ENCODE measurements around the gene RANBP9. TPM values are rescaled to one million over a fixed set of nuclear protein-coding genes. Genes with fewer than 3 reads are reported as not detected.

The RANBP9 gene
- total and polyA plus RNA-seq, 7 experiments from 2014 or later: 2.7 to 56.9 (median 47.9) TPM

GRCh38 chr6:13655700-13656099, 55.9 kb downstream of the RANBP9 start:
- peaks cover 0 to 1% (median 0%) of the 10 kb centered on the region in 11 donors for H3K9me3 Mint-ChIP-seq
- ChIA-PET CTCF (no interaction called here), POLR2A (no interaction called here)
- H3K4me3 ChIP-seq (ENCODE audit: low read length): no peak overlapping the region
- H3K4me1 ChIP-seq (ENCODE audit: control insufficient read depth in 2 of 2, insufficient read depth in 2 of 2, low read length in 2 of 2): peaks cover 0 to 12% of the 10 kb centered on the region in 2 donors
- ATAC-seq: no peak
- no peak overlapping the region for H3K4me3 Mint-ChIP-seq
- no peak overlapping the region for H3K27ac ChIP-seq (ENCODE audit: low read depth, low read length)
- no peaks in the 10 kb centered on the region for H3K9me3 ChIP-seq (ENCODE audit: control insufficient read depth in 2 of 3, low read length in 3 of 3)
- intact Hi-C loops (cut with micrococcal nuclease): loop anchor here in 1 of 2 donors (2.0 kb wide), 1 partner anchor 17 kb away; no protein-coding TSS in a partner anchor
- DNase-seq: no peak
- H3K36me3 ChIP-seq (ENCODE audit: control insufficient read depth in 2 of 3, insufficient read depth in 3 of 3, low read length in 3 of 3): peaks cover 0 to 8% (median 0%) of the 10 kb centered on the region in 3 experiments
- H3K36me3 Mint-ChIP-seq: peaks cover 5 to 26% (median 16%) of the 10 kb centered on the region in 5 donors
- peak overlapping the region in 1 of 9 donors; percentile 59 for H3K27ac Mint-ChIP-seq
- no peaks in the 10 kb centered on the region for H3K27me3 Mint-ChIP-seq
- peaks cover 14 to 48% (median 36%) of the 10 kb centered on the region in 7 donors for H3K4me1 Mint-ChIP-seq
- H3K27me3 ChIP-seq (ENCODE audit: control insufficient read depth in 2 of 2, insufficient read depth in 2 of 2, low read length in 2 of 2): no peaks in the 10 kb centered on the region

- H3K9me3 Mint-ChIP-seq: peaks cover 0 to 1% (median 0%) of the 10 kb centered on the region in 11 donors
- H3K4me1 ChIP-seq (ENCODE audit: control insufficient read depth in 2 of 2, insufficient read depth in 2 of 2, low read length in 2 of 2): peaks cover 2 to 5% of the 10 kb centered on the region in 2 donors
- no peaks in the 10 kb centered on the region for H3K9me3 ChIP-seq (ENCODE audit: control insufficient read depth in 2 of 3, low read length in 3 of 3)
- H3K27me3 Mint-ChIP-seq: no peaks in the 10 kb centered on the region
- peaks cover 5 to 32% (median 17%) of the 10 kb centered on the region in 5 donors for H3K36me3 Mint-ChIP-seq
- H3K27ac Mint-ChIP-seq: no peak overlapping the region
- no peak overlapping the region for H3K4me3 Mint-ChIP-seq
- peaks cover 0 to 8% (median 0%) of the 10 kb centered on the region in 3 experiments for H3K36me3 ChIP-seq (ENCODE audit: control insufficient read depth in 2 of 3, insufficient read depth in 3 of 3, low read length in 3 of 3)
- peaks cover 11 to 43% (median 27%) of the 10 kb centered on the region in 7 donors for H3K4me1 Mint-ChIP-seq
- ChIA-PET POLR2A (interaction anchor here (1.1 kb wide), 1 partner anchor 22 kb away, joined by 3 read pairs; no protein-coding TSS in a partner anchor), CTCF (no interaction called here)
- H3K27ac ChIP-seq (ENCODE audit: low read depth, low read length): no peak overlapping the region
- no peak overlapping the region for H3K4me3 ChIP-seq (ENCODE audit: low read length)
- DNase-seq (no peak), ATAC-seq (no peak)
- H3K27me3 ChIP-seq (ENCODE audit: control insufficient read depth in 2 of 2, insufficient read depth in 2 of 2, low read length in 2 of 2): no peaks in the 10 kb centered on the region
- intact Hi-C loops (cut with micrococcal nuclease): no loop called here
Measured at GRCh38 chr6:13654496-13654895, 57.1 kb downstream of the RANBP9 start.

- H3K36me3 Mint-ChIP-seq: peaks cover 5 to 38% (median 20%) of the 10 kb centered on the region in 5 donors
- intact Hi-C loops (cut with micrococcal nuclease): no loop called here
Measured at GRCh38 chr6:13653296-13653695, 58.3 kb downstream of the RANBP9 start.

GRCh38 chr6:13649393-13649792, 62.2 kb downstream of the RANBP9 start:
- Mint-ChIP-seq H3K27ac (peak overlapping the region in 6 of 9 donors; percentile 9 to 58 (median 28)), H3K9me3 (peaks cover 0 to 1% (median 0%) of the 10 kb centered on the region in 11 donors)

More at GRCh38 chr6:13653296-13653695, 58.3 kb downstream of the RANBP9 start:
- no peaks in the 10 kb centered on the region for H3K27me3 ChIP-seq (ENCODE audit: control insufficient read depth in 2 of 2, insufficient read depth in 2 of 2, low read length in 2 of 2)
- no peaks in the 10 kb centered on the region for H3K9me3 ChIP-seq (ENCODE audit: control insufficient read depth in 2 of 3, low read length in 3 of 3)
- peaks cover 0 to 1% (median 0%) of the 10 kb centered on the region in 11 donors for H3K9me3 Mint-ChIP-seq
- peaks cover 6 to 39% (median 21%) of the 10 kb centered on the region in 7 donors for H3K4me1 Mint-ChIP-seq
- CTCF ChIA-PET: no interaction called here
- H3K27me3 Mint-ChIP-seq: no peaks in the 10 kb centered on the region
- no peak overlapping the region for H3K27ac ChIP-seq (ENCODE audit: low read depth, low read length)
- H3K4me1 ChIP-seq (ENCODE audit: control insufficient read depth in 2 of 2, insufficient read depth in 2 of 2, low read length in 2 of 2): peaks cover 4 to 5% of the 10 kb centered on the region in 2 donors
- ATAC-seq (no peak), DNase-seq (no peak)
- no peak overlapping the region for H3K4me3 ChIP-seq (ENCODE audit: low read length)
- H3K4me3 Mint-ChIP-seq: no peak overlapping the region
- H3K36me3 ChIP-seq (ENCODE audit: control insufficient read depth in 2 of 3, insufficient read depth in 3 of 3, low read length in 3 of 3): peaks cover 0 to 8% (median 0%) of the 10 kb centered on the region in 3 experiments
- POLR2A ChIA-PET: interaction anchor here (0.7 kb wide), 1 partner anchor 22 kb away, joined by 3 read pairs; no protein-coding TSS in a partner anchor
- no peak overlapping the region for H3K27ac Mint-ChIP-seq

GRCh38 chr6:13648850-13649249, 62.8 kb downstream of the RANBP9 start:
- intact Hi-C loops (cut with micrococcal nuclease): loop anchor here in 1 of 2 donors (2.0 to 5.0 kb wide), 2 partner anchors 20 to 38 kb away; no protein-coding TSS in a partner anchor
- Histone ChIP-seq H3K27ac (ENCODE audit: low read depth, low read length) (no peak overlapping the region), H3K4me3 (ENCODE audit: low read length) (no peak overlapping the region), H3K4me1 (ENCODE audit: control insufficient read depth in 2 of 2, insufficient read depth in 2 of 2, low read length in 2 of 2) (peaks cover 0 to 4% of the 10 kb centered on the region in 2 donors), H3K36me3 (ENCODE audit: control insufficient read depth in 2 of 3, insufficient read depth in 3 of 3, low read length in 3 of 3) (peaks cover 0 to 3% (median 0%) of the 10 kb centered on the region in 3 experiments), H3K27me3 (ENCODE audit: control insufficient read depth in 2 of 2, insufficient read depth in 2 of 2, low read length in 2 of 2) (no peaks in the 10 kb centered on the region), H3K9me3 (ENCODE audit: control insufficient read depth in 2 of 3, low read length in 3 of 3) (no peaks in the 10 kb centered on the region)
- no peaks in the 10 kb centered on the region for H3K27me3 Mint-ChIP-seq
- H3K4me1 Mint-ChIP-seq: peaks cover 5 to 29% (median 19%) of the 10 kb centered on the region in 7 donors
- H3K36me3 Mint-ChIP-seq: peaks cover 5 to 27% (median 18%) of the 10 kb centered on the region in 5 donors
- H3K4me3 Mint-ChIP-seq: no peak overlapping the region
- POLR2A ChIA-PET: interaction anchor here (0.8 to 1.3 kb wide), 3 partner anchors 34 to 73 kb away, joined by 3 to 4 read pairs (median 3); partner anchors contain the start of gene NOL7
- DNase-seq: no peak
- CTCF ChIA-PET: interaction anchor here (0.7 kb wide), 2 partner anchors 100 to 116 kb away, joined by 3 to 9 read pairs; no protein-coding TSS in a partner anchor
- no peak for ATAC-seq
- H3K9me3 Mint-ChIP-seq: peaks cover 0 to 1% (median 0%) of the 10 kb centered on the region in 11 donors
- peak overlapping the region in 4 of 9 donors; percentile 9 to 53 (median 17) for H3K27ac Mint-ChIP-seq

More at GRCh38 chr6:13649393-13649792, 62.2 kb downstream of the RANBP9 start:
- Histone ChIP-seq H3K4me1 (ENCODE audit: control insufficient read depth in 2 of 2, insufficient read depth in 2 of 2, low read length in 2 of 2) (peaks cover 0 to 4% of the 10 kb centered on the region in 2 donors), H3K27ac (ENCODE audit: low read depth, low read length) (no peak overlapping the region), H3K4me3 (ENCODE audit: low read length) (no peak overlapping the region), H3K27me3 (ENCODE audit: control insufficient read depth in 2 of 2, insufficient read depth in 2 of 2, low read length in 2 of 2) (no peaks in the 10 kb centered on the region), H3K36me3 (ENCODE audit: control insufficient read depth in 2 of 3, insufficient read depth in 3 of 3, low read length in 3 of 3) (peaks cover 0 to 2% (median 0%) of the 10 kb centered on the region in 3 experiments), H3K9me3 (ENCODE audit: control insufficient read depth in 2 of 3, low read length in 3 of 3) (no peaks in the 10 kb centered on the region)
- intact Hi-C loops (cut with micrococcal nuclease): loop anchor here in 1 of 2 donors (2.0 to 5.0 kb wide), 2 partner anchors 19 to 38 kb away; no protein-coding TSS in a partner anchor
- H3K4me3 Mint-ChIP-seq: no peak overlapping the region
- no peaks in the 10 kb centered on the region for H3K27me3 Mint-ChIP-seq
- POLR2A ChIA-PET: interaction anchor here (0.8 to 1.3 kb wide), 3 partner anchors 34 to 74 kb away, joined by 3 to 4 read pairs (median 3); partner anchors contain the start of gene NOL7
- H3K4me1 Mint-ChIP-seq: peaks cover 5 to 29% (median 19%) of the 10 kb centered on the region in 7 donors
- H3K36me3 Mint-ChIP-seq: peaks cover 5 to 27% (median 17%) of the 10 kb centered on the region in 5 donors
- DNase-seq (no peak), ATAC-seq (no peak)
- CTCF ChIA-PET: interaction anchor here (0.7 kb wide), 2 partner anchors 99 to 115 kb away, joined by 3 to 9 read pairs; no protein-coding TSS in a partner anchor

- Mint-ChIP-seq H3K27ac (peak overlapping the region in 7 of 9 donors; percentile 4 to 75 (median 32)), H3K4me1 (peaks cover 10 to 18% (median 13%) of the 10 kb centered on the region in 7 donors), H3K36me3 (peaks cover 13 to 31% (median 23%) of the 10 kb centered on the region in 5 donors), H3K4me3 (no peak overlapping the region), H3K9me3 (no peaks in the 10 kb centered on the region), H3K27me3 (no peaks in the 10 kb centered on the region)
- intact Hi-C loops (cut with micrococcal nuclease): no loop called here
- Histone ChIP-seq H3K27me3 (ENCODE audit: control insufficient read depth in 2 of 2, insufficient read depth in 2 of 2, low read length in 2 of 2) (no peaks in the 10 kb centered on the region), H3K4me1 (ENCODE audit: control insufficient read depth in 2 of 2, insufficient read depth in 2 of 2, low read length in 2 of 2) (no peaks in the 10 kb centered on the region), H3K4me3 (ENCODE audit: low read length) (no peak overlapping the region), H3K36me3 (ENCODE audit: control insufficient read depth in 2 of 3, insufficient read depth in 3 of 3, low read length in 3 of 3) (peaks cover 0 to 25% (median 0%) of the 10 kb centered on the region in 3 experiments), H3K9me3 (ENCODE audit: control insufficient read depth in 2 of 3, low read length in 3 of 3) (no peaks in the 10 kb centered on the region), H3K27ac (ENCODE audit: low read depth, low read length) (no peak overlapping the region)
- DNase-seq (no peak), ATAC-seq (no peak)
- ChIA-PET POLR2A (interaction anchor here (2.0 kb wide), 1 partner anchor 66 kb away, joined by 5 read pairs; no protein-coding TSS in a partner anchor), CTCF (no interaction called here)
Measured at GRCh38 chr6:13643125-13643524, 68.5 kb downstream of the RANBP9 start.
